ENCODE results near the gene PCNT. TPM values are rescaled to one million over a fixed set of nuclear protein-coding genes. Genes with fewer than 3 reads are reported as not detected.

PCNT gene
- total RNA-seq, 4 donors from 2014 or later: 42.8 to 58.6 (median 45.9) TPM

DNA sequence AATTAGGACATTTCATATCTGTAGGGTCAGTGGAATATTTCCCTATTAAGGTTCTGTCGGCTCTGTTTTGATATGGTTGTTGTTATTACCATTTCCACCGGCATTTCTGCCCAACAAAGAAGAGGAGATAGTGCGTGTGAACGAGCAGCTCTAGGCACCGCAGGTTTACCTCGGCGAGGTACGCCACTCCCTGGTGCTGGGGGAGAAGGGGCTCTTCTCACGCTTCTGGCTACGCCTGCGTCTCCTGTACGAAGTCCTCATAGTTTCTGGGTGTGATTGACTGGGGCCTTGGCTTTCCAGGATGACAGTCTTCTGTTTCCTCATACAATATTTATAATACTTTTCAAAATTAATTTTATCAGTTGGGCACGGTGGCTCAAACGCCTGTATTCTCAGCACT, 80.3 kb downstream of the PCNT start:
- no peak for DNase-seq (ENCODE audit: low spot score in 2 of 2)
- Histone ChIP-seq H3K4me1 (no peaks in the 10 kb centered on the region), H3K27ac (no peak overlapping the region), H3K36me3 (peaks cover 0 to 66% (median 0%) of the 10 kb centered on the region in 3 donors), H3K27me3 (no peaks in the 10 kb centered on the region), H3K4me3 (no peak overlapping the region), H3K9me3 (no peaks in the 10 kb centered on the region)
- TF ChIP-seq EP300 (IDR thresholded peaks at IDR 0.05) (no peak), POLR2A (IDR thresholded peaks at IDR 0.05) (no peak)
- TF ChIP-seq, protein P1, sequence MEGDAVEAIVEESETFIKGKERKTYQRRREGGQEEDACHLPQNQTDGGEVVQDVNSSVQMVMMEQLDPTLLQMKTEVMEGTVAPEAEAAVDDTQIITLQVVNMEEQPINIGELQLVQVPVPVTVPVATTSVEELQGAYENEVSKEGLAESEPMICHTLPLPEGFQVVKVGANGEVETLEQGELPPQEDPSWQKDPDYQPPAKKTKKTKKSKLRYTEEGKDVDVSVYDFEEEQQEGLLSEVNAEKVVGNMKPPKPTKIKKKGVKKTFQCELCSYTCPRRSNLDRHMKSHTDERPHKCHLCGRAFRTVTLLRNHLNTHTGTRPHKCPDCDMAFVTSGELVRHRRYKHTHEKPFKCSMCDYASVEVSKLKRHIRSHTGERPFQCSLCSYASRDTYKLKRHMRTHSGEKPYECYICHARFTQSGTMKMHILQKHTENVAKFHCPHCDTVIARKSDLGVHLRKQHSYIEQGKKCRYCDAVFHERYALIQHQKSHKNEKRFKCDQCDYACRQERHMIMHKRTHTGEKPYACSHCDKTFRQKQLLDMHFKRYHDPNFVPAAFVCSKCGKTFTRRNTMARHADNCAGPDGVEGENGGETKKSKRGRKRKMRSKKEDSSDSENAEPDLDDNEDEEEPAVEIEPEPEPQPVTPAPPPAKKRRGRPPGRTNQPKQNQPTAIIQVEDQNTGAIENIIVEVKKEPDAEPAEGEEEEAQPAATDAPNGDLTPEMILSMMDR (IDR thresholded peaks at IDR 0.05): no peak
- 95 to 96% methylated on average over 14 of the region's 14 CpGs for WGBS, 2 donors

GRCh38 chr21:46406001-46406400, 82.0 kb downstream of the PCNT start:
- no peak overlapping the region for H3K27ac ChIP-seq
- H3K27me3 ChIP-seq: no peaks in the 10 kb centered on the region
- WGBS, 2 donors: 87 to 88% methylated on average over 8 of the region's 8 CpGs
- H3K9me3 ChIP-seq: no peaks in the 10 kb centered on the region
- no peak overlapping the region for H3K4me3 ChIP-seq
- H3K36me3 ChIP-seq: peaks cover 0 to 66% (median 2%) of the 10 kb centered on the region in 3 donors
- no peaks in the 10 kb centered on the region for H3K4me1 ChIP-seq
- TF ChIP-seq POLR2A (IDR thresholded peaks at IDR 0.05) (no peak), EP300 (IDR thresholded peaks at IDR 0.05) (no peak)
- TF ChIP-seq, protein P1 (IDR thresholded peaks at IDR 0.05): no peak
- no peak for DNase-seq (ENCODE audit: low spot score in 2 of 2)

DNA sequence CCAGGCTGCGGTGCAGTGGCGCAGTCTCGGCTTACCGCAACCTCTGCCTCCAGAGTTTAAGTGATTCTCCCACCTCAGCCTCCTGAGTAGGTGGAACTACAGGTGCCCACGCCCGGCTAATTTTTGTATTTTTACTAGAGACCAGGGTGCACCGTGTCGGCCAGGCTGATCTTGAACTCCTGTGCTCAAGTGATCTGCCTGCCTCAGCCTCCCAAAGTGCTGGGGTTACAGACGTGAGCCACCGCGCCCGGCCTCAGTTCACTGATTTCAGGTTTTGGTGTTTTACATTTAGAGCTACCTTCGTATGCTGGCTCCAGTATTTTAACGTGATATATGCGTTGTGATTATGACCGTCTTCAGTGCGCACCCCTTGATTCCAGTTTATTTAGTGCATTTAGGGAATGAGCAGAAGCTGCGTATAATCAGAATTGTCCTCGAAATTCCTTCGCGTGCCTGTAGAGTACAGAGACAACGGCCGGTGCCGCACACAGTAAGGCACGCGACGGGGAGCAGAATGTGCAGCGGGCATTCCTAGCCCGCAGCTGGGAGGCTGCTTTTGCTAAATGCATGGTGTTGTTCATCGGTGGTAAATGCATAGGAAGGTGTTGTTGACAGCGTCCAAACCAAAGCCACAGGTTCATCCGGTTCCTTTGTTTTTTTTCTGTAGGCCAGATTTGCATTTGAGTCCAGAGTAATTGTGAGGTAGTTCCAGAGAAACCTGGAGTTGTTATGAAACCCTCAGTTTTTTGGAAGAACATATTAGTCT, 85.9 kb downstream of the PCNT start:
- Histone ChIP-seq H3K4me1 (no peaks in the 10 kb centered on the region), H3K36me3 (peaks cover 0 to 67% (median 7%) of the 10 kb centered on the region in 3 donors), H3K27me3 (no peaks in the 10 kb centered on the region), H3K9me3 (no peaks in the 10 kb centered on the region), H3K27ac (no peak overlapping the region), H3K4me3 (no peak overlapping the region)
- 92 to 95% methylated on average over 32 of the region's 32 CpGs for WGBS, 2 donors
- no peak for TF ChIP-seq EP300 (IDR thresholded peaks at IDR 0.05)
- TF ChIP-seq, protein P1 (IDR thresholded peaks at IDR 0.05): no peak
- TF ChIP-seq POLR2A (IDR thresholded peaks at IDR 0.05): no peak
- DNase-seq (ENCODE audit: low spot score in 2 of 2): no peak

GRCh38 chr21:46410516-46410915, 86.6 kb downstream of the PCNT start:
- TF ChIP-seq POLR2A (IDR thresholded peaks at IDR 0.05) (no peak), EP300 (IDR thresholded peaks at IDR 0.05) (no peak)
- TF ChIP-seq, protein P1 (IDR thresholded peaks at IDR 0.05): no peak
- DNase-seq (ENCODE audit: low spot score in 2 of 2): no peak
- Histone ChIP-seq H3K27ac (no peak overlapping the region), H3K27me3 (no peaks in the 10 kb centered on the region), H3K4me1 (no peaks in the 10 kb centered on the region), H3K36me3 (peaks cover 0 to 65% (median 7%) of the 10 kb centered on the region in 3 donors), H3K9me3 (no peaks in the 10 kb centered on the region), H3K4me3 (no peak overlapping the region)
- 92 to 97% methylated on average over 9 of the region's 9 CpGs for WGBS, 2 donors

- Histone ChIP-seq H3K9me3 (no peaks in the 10 kb centered on the region), H3K4me3 (no peak overlapping the region), H3K4me1 (no peaks in the 10 kb centered on the region), H3K36me3 (peaks cover 0 to 72% (median 7%) of the 10 kb centered on the region in 3 donors), H3K27me3 (no peaks in the 10 kb centered on the region), H3K27ac (no peak overlapping the region)
- DNase-seq (ENCODE audit: low spot score in 2 of 2): no peak
- TF ChIP-seq POLR2A (IDR thresholded peaks at IDR 0.05): no peak
- 80 to 88% methylated on average over 17 of the region's 17 CpGs for WGBS, 2 donors
These were observed 87.3 kb downstream of the PCNT start for GRCh38 chr21:46411236-46411635.

All from tibial nerve (tissue), 4 donors.